Activated CD4-positive, alpha-beta T cell treated with anti-CD3 and anti-CD28 coated beads for 48 hours (primary cell): ENCODE results near the gene SMAD3.
A peak's percentile ranks its signal among the peaks of the same experiment; 100 is the strongest.
"Not testable (repeated sequence)": the region's sequence is repeated elsewhere in the genome, so short reads cannot be mapped to it uniquely, and the experiment has no call there.

Experiments
- DNase-seq: peaks from one replicate; pipeline ENCODE4 v3.0.0-alpha.2; 2020

SMAD3 gene

GRCh38 chr15:67110958-67111864 is 45.8 kb downstream of the SMAD3 start:
- no peak for DNase-seq

GRCh38 chr15:67114046-67114445 is 48.6 kb downstream of the SMAD3 start:
- DNase-seq, result no peak

DNA sequence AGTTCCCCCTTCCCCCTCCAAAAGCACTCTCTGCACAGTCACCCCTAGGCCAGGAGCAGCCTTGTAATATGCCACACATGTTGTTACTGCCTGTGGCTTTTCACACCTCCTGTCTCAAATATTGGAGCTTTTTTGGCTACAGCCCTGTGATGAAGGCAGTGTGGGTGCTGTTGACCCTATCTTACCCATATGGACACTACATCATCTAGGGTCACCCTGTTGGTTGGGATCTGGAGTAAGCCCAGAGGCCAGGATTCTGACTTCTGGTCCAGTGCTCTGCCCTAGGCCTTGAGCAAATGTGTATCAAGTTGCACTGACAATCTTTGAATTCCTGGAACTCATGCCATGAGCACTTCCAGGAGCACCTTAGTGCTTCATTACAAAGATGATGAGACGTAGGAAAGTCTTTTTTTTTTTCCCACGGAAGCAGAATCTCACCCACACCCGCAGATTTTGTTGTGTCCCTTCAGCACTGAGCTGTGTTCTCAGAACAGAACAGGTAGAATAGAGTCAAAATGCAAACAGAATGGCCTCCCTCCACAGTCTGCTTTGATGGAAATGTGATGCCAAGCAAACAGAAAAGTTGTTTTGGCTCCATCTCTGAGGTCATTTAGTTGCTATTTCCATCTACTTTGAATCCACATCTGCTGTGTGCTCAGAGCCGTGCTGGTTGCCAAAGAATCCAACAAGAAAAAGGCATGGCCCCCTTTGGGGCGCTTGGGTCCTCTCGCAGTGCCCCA is 49.6 kb downstream of the SMAD3 start:
- no peak for DNase-seq

- no peak for DNase-seq
Measured at GRCh38 chr15:67115586-67115969, 50.2 kb downstream of the SMAD3 start.

DNA sequence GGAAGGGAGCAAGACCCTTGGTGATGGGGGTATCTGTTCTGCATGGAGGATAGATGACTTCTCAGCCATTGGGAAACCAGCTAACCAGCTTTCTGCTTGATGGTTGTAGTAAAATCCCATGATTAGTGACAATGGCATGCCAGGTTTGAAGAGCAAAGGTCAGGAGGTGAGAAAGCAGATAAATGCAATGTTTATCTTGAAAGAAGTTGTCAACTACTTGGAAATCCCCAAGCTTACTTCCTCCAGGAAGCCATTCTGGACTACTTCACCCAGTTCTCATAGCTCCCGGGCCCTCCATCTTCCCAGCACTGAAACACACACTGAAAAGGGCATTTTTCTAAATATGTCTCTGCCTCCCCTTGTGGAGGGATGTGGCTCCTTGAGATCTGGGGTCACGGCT is 51.3 kb downstream of the SMAD3 start:
- DNase-seq, result no peak

GRCh38 chr15:67117370-67117769 is 52.0 kb downstream of the SMAD3 start:
- no peak for DNase-seq

DNA sequence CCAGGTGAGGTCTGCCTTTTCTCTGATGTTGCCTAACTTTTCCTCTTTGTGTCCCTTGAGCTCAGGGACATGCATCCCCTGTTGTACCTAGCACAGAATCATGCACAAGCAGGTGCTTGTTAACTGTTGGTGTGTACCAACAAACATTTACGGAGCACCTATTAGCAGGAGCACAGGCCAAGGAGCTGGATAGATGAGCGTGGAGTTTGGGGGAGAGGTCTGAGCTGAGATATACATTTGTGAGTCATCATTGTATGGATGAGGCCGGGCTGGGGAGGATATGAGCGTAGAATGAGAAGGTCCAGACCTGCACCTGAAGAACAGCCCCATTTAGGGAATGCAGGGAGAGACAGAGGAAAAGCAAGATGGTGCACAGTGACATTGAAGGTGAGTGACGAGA is 53.4 kb downstream of the SMAD3 start:
- DNase-seq, result no peak

DNA sequence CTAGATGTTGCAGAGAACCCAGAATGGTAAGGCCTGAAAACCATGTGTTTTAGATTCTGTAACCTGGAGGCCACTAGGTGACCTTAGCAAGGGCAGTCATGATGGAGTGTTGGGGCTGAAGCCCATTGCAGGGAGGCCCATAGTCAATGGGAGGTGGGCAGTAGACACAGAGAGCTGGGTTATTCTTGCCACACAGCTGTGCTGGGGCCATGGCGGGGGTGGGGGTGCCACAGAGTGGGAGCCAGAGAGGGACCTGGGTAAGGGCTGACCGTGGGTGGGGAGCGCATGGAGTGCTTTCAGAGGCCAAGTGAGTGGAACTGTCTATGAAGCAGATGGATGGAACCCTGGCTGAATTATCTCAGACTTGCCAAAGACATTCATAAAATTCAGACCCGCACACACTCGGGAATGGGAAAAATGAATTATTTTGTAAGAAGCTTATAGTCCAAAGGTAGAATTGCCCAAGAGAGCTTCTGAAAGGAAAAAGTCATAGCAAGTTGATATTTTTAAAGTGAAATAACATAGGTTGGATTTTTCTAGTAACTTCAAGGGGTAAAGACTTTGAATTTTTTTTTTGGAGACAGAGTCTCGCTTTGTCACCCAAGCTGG is 53.9 kb downstream of the SMAD3 start:
- no peak for DNase-seq

DNA sequence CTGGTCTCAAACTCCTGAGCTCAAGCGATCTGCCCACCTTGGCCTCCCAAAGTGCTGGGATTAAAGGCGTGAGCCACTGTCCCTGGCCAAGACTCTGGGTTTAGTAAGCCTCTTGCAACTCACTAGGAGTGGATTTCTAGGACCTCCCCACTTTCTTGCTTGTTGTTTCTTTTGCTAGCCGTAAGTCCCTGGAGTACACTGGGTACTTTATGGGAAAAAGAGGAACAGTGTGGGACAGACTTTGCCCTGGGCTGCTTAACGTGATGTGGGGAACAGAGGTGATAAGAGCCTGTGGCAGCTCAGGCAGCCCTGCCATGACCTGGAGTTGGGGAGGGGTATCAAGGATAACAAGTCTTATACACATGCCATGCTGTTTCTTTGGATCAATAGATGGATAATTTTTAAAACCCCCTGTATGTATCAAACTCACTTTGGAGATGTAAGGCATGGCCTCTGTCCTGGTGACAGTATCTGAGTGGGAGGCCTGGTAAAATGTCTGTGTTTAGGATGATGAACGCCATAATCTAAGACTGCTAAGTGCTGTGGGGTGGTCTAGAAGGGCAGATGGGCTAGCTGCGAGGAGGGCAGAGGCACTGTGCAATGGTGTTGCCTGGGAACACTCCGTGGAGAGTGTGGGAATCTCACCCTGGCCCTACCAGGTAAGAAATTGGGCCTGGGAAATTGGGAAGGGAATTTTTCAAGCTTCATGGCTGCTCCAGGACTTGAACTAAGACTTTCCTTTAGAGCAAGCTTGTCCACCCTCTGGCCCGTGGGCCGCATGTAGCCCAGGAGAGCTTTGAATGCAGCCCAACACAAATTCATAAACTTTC is 54.8 kb downstream of the SMAD3 start:
- no peak for DNase-seq

- peak; percentile 89 for DNase-seq
Measured at GRCh38 chr15:67120839-67121643, 55.6 kb downstream of the SMAD3 start.

DNA sequence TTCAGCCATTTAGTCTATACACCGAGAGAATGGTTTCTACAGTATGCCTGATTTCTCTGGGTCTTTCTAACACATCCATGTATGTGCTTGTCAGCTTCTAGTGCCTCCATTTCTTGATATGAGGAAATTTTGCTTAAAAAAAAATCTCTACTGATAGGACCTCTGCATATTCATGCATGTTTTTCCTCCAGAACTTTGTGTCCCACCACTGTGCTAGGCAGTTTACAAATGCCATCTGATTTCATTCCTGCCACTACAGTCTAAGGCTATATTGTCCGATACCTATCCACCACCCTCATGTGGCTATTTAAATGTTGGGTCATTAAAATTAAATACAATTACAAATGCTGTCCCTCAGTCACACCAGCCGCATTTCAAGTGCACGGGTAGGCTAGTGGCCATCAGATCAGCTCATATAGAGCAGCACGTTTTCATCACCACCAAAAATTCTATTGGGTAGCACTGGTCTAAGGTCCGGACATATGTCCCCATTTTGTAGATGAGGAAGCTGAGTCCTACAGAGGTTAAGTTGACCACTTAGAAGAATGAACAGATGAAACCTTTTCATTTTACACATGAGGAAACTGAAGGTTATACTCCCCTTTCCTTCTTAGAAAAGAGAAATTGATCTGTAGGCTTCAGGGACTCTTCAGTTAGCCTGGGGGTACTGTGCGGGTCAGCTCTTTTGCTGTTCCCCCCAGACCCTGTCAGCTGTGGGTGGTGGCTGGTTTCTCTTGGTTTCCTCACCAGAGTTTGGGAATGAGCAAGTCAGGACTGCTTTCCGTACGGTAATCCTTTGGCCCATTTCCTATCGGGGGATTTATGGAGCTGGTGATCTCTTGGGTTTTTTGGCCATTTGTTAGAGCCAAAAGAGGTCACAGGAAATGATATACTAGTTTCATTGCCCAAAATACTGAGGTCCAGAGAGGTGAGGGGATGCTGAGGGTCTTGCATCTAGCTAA is 56.5 kb downstream of the SMAD3 start:
- no peak for DNase-seq

- DNase-seq, result not testable (repeated sequence)
Measured at GRCh38 chr15:67122816-67123215, 57.4 kb downstream of the SMAD3 start.

- not testable (repeated sequence) for DNase-seq
Measured at GRCh38 chr15:67123291-67123690, 57.9 kb downstream of the SMAD3 start.

DNA sequence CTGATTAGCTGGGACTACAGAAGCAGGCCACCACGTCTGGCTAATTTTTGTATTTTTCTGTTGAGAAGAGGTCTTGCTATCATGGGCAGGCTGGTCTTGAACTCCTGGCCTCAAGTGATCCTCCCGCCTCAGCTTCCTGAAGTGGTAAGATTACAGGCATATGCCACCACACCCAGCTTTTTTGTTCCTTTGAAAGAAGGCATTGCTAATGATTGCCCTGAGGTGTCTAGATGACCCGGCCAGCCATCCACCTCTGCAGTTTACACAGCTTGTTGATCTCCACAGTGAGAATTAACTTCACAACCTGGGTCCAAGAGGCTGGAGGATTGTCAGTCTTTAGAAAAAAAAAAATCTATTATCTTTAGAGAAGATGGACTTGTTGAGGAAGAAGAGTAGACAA is 58.7 kb downstream of the SMAD3 start:
- no peak for DNase-seq

GRCh38 chr15:67124911-67125588 is 59.6 kb downstream of the SMAD3 start:
- DNase-seq, result no peak

GRCh38 chr15:67125589-67126502 is 60.4 kb downstream of the SMAD3 start:
- DNase-seq, result no peak

DNA sequence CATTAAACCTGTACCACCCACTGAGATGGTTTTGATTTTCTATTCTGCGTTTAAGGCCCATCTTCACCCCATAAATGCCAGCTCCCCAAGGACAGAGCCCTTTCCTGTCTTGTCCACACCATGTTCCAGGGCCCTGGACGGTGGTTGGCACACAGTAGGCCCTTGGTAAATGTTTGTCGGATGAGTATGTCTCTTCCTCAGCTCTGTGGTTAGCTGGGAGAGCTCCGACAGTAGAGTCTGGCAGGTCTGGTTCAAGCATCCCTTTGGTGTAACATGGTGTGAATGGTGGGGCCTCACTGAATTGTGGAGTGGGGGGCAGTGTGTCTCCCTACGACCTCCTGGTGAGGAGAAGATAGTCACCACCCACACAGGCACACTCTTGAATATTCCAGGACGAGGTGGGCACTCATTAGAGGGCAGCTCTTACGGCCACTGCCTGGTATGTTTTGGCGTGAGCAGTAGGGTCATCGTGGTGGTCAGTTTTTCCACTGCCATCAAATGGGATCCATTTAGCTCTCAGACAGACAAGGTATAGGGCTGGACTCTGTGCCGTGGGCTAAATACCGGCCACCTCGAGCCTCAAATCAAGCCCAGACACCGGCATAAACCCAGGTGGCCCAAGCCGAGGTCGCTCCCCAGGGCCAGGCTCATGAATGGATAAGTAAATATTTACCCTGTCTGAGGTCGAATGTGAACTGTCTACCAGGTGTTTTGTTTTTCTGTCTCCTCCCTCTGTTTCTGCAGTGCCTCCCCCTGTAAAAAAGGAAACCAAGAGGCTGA is 61.3 kb downstream of the SMAD3 start:
- no peak for DNase-seq

GRCh38 chr15:67127331-67127664 is 61.9 kb downstream of the SMAD3 start:
- no peak for DNase-seq
